ENCODE measurements around the gene EDN1.

Gene EDN1

DNA sequence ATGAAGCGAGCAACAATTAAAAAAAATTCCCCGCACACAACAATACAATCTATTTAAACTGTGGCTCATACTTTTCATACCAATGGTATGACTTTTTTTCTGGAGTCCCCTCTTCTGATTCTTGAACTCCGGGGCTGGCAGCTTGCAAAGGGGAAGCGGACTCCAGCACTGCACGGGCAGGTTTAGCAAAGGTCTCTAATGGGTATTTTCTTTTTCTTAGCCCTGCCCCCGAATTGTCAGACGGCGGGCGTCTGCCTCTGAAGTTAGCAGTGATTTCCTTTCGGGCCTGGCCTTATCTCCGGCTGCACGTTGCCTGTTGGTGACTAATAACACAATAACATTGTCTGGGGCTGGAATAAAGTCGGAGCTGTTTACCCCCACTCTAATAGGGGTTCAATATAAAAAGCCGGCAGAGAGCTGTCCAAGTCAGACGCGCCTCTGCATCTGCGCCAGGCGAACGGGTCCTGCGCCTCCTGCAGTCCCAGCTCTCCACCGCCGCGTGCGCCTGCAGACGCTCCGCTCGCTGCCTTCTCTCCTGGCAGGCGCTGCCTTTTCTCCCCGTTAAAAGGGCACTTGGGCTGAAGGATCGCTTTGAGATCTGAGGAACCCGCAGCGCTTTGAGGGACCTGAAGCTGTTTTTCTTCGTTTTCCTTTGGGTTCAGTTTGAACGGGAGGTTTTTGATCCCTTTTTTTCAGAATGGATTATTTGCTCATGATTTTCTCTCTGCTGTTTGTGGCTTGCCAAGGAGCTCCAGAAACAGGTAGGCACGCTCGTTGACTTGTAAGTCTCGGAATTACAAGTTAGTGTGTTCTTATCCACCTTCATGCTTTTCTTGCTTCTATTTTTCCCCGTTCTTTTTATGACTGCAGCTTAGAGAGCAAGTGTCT, at the start of gene EDN1:
EDN1 (plus strand) TSS at position 429 of the 888 bp plus-strand sequence; CDS start at position 698, 269 bp downstream.
- DNase-seq (ENCODE audit: low spot score) (peak; percentile 81), FAIRE-seq (no peak)

GRCh38 chr6:12241493-12242175, 48.5 kb upstream of the EDN1 start:
- DNase-seq (ENCODE audit: low spot score) = no peak

GRCh38 chr6:12243169-12243568, 47.0 kb upstream of the EDN1 start:
- no peak for DNase-seq (ENCODE audit: low spot score)
- no peak for FAIRE-seq

More at GRCh38 chr6:12241493-12242175, 48.5 kb upstream of the EDN1 start:
- no peak for FAIRE-seq

- no peak for FAIRE-seq
- no peak for DNase-seq (ENCODE audit: low spot score)
These were observed 44.8 kb upstream of the EDN1 start for GRCh38 chr6:12245360-12245759.

DNA sequence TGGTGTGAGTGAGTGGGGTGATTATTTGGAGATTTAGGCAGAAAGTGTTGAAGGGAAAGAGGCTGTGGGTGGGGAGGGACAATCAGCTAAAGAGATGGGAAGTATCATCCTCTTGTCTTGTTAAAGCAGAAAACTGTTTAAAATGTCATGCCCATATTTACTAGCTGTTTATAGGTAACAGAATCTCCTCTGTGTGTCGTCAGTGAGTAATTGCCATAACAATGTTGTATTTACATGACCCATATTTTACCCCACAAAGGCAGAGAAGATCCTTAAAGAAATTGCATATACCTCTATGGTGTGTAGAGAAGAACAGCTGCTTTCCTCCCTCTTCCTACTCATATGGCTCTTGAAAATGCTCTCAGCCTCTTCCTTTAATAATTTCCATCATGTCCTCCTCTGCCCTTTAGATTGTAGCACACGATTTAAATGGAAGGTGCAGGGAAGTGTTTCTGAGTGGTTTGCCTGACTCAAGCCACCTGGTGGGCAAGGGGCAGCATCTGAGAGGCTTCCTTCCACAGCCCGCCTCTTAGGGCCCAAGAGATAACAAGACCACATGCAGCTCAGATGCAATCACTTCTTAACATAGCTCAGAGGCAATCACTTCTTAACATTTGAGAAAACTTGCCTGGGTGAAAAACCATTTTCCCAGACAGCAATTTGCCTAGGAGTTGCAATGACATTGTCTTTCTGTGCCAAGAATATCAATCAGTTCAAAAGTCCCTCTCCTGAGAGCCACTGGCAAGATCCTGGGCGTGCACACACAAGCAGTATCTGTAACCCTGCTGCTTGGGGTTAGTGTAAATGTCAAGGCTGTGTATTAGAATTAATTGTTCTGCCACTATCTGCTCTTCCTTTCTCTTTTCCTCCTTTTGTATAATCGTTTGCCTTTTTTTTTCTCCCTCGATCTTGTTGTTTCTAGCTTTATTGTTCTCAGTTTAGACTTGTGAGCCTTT, 44.1 kb upstream of the EDN1 start:
- DNase-seq (ENCODE audit: low spot score) (no peak), FAIRE-seq (no peak)

DNA sequence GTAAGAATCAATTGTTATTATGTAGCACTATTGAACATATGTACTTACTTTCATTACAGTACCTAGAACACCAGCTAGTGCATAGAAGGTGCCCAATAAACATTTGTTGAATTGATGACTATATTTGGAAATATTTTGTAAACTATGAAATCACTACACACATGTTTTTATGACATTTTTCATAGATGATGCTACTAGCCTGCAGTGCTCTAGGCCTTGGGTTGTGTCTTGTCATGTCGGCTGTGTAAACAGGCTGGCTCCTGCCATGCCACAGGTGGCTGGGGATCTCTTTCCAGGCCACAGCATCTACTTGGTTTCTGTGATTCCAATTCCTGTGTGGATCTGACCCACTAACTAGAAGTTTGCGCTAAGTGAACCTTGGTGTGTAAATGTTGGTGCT, 43.3 kb upstream of the EDN1 start:
- no peak for DNase-seq (ENCODE audit: low spot score)
- FAIRE-seq = no peak

DNA sequence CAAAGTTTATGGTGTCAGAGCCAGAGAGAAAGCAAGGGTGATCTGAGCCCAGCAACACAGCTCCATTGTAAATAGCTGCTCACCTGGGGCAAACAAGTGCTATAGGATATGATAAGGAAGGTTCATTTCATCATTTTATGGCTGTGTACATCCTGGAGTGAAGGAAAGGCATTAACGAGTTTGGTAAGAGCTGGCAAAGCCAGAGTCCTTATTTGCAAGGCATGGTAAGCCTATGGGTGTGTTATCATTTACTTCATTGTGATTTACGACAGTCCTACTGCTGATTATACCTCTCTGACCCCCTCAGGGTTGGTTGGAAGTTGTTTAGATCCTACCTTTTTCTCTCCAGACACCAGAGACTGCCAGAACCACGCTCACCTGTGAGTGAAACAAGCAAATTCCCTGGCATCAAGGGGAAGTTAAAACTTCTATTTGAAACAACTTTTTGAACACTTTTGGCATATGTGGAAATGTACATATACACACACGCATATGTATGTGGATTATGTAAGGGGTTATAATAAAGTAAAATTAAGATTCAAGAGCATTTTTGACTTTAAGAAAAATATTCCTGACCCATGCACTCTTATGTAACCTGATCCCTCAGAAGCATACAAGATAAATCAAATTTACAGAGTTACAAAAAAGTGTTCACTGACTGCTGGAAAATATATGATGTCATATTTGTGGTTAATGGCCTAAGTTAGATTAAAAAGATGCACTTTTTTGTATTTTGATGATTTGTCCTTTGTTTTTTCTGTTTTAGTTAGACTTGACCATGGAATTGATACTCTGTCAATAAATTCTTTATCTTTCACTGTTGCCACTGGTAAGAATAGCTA, 40.4 kb upstream of the EDN1 start:
- no peak for FAIRE-seq
- no peak for DNase-seq (ENCODE audit: low spot score)

- FAIRE-seq (no peak), DNase-seq (ENCODE audit: low spot score) (no peak)
These were observed 39.8 kb upstream of the EDN1 start for GRCh38 chr6:12250383-12250770.

DNA sequence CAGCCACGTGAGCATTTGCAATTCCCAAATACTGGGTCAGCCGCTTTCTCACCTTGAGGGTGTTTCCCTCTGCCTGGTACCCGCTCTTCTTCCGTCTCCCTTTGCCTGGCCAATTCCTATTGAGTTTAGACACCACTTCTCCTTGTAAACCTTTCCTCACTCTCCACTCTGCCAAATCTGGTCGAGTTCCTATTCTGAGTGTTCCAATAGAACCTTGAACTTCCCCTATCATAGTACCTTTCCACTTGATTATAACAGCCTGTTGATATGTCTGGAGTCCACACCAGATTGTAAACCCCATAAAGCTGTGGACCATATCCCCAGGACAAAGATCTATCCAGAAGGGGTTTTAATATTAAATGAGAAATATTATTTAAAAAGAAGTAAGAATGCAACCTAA, 36.0 kb upstream of the EDN1 start:
- DNase-seq (ENCODE audit: low spot score) = no peak
- FAIRE-seq = no peak

DNA sequence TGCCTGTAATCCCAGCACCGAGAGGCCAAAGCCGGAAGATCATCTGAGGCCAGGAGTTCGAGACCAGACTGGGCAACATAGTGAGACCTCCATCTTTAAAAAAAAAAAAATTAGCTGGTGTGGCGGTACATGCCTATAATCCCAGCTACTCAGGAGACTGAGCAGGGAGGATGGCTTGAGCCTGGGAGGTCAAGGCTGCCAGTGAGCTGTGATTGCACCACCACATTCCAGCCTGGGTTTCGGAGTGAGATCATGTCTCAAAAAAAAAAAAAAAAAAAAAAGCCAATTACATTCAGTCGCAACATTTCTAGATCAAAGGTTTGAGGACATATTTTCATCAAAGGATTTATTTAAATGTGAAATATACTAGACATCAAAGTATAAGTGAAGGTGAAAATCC, 32.0 kb upstream of the EDN1 start:
- no peak for FAIRE-seq

GRCh38 chr6:12258591-12259075, 31.5 kb upstream of the EDN1 start:
- FAIRE-seq (no peak), DNase-seq (ENCODE audit: low spot score) (no peak)

More for the DNA sequence above, 32.0 kb upstream of the EDN1 start:
- no peak for DNase-seq (ENCODE audit: low spot score)

- no peak for FAIRE-seq
- no peak for DNase-seq (ENCODE audit: low spot score)
These were observed 29.6 kb upstream of the EDN1 start for GRCh38 chr6:12260458-12261093.

DNA sequence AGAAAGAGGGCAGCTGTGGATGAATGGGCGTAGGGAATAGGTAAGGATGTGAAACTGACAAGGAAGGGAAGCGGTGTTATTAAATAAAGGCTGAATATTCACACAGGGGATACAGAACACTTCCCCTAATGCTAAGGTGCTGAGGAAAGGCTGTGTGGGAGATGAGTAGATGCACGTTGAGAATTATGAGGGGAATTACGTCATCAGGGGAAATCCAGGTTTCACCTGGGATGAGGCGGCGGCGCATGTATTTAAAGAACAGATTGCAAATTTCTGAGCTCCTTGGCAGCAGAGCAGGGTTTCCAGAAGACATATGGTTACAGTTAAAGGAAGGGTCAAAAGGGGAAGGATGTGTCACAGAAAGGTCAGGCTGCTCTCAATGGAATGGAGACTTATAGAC, 28.7 kb upstream of the EDN1 start:
- no peak for DNase-seq (ENCODE audit: low spot score)
- no peak for FAIRE-seq

- no peak for DNase-seq (ENCODE audit: low spot score)
- no peak for FAIRE-seq
These were observed 27.7 kb upstream of the EDN1 start for GRCh38 chr6:12262236-12263061.

- FAIRE-seq (no peak), DNase-seq (ENCODE audit: low spot score) (no peak)
These were observed 26.8 kb upstream of the EDN1 start for GRCh38 chr6:12263403-12263802.

DNA sequence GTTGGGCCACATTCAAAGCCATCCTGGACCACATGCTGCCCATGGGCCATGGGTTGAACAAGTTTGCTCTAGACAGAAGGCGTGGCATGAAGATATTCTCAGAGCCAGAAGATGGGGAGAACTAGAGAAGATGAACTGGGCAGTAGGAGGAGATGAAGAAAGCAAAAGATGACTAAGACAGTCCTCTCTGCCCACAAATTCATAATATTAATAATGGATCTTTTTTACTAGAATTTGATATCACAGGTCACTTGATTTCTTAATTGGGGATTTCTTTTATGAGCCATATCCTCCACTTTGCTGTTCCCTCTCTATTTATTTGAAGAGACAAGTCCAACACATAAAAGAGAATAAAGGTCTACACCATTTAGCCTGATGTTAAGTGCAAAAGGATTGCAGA, 25.5 kb upstream of the EDN1 start:
- FAIRE-seq = no peak

DNA sequence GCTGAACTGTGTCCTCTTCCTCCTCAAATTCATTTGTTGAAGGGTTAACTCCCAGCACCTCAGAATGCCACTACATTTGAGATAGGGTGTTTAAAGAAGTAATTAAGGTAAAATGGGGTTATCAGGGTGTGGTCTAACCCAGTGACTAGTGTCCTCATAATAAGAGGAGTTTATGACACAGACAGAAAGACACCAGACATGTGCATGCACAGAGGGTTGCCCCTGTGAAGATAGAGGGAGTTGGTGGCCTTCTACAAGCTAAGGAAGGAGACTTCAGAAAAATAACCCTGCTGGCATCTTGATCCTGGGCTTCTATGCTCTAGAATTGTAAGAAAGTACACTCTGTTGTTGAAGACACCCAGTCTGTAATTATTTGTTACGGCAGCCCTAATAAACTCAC, 24.9 kb upstream of the EDN1 start:
- no peak for DNase-seq (ENCODE audit: low spot score)
- no peak for FAIRE-seq

More for the DNA sequence above, 25.5 kb upstream of the EDN1 start:
- DNase-seq (ENCODE audit: low spot score) = no peak

GRCh38 chr6:12265791-12266190, 24.4 kb upstream of the EDN1 start:
- no peak for FAIRE-seq
- peak; percentile 17 for DNase-seq (ENCODE audit: low spot score)

- DNase-seq (ENCODE audit: low spot score) (peak; percentile 52), FAIRE-seq (peak; percentile 52)
These were observed 23.6 kb upstream of the EDN1 start for GRCh38 chr6:12266571-12266970.

Data from urothelium cell line (cell line).